HUES6 (cell line): ENCODE results near the gene PARD6G.

ENCODE experiments used
- H3K27ac ChIP-seq: 2 replicates; pipeline ENCODE4 v1.7.0; 2013; ENCODE audit warnings: low read depth, mild to moderate bottlenecking, low read length, inconsistent platforms
- H3K27me3 ChIP-seq: 2 replicates; pipeline ENCODE4 v1.6.1; 2013; ENCODE audit warnings: low read length; ENCODE audit not compliant: control insufficient read depth, insufficient read depth
- H3K36me3 ChIP-seq: 2 replicates; pipeline ENCODE4 v1.6.1; 2013; ENCODE audit warnings: low read length; ENCODE audit not compliant: control insufficient read depth, insufficient read depth
- H3K4me1 ChIP-seq: 2 replicates; pipeline ENCODE4 v1.6.1; 2013; ENCODE audit warnings: low read length; ENCODE audit not compliant: control insufficient read depth, insufficient read depth
- H3K4me3 ChIP-seq: 2 replicates; pipeline ENCODE4 v1.5.1; 2013; ENCODE audit warnings: low read depth, low read length
- H3K9ac ChIP-seq: one replicate; pipeline ENCODE4 v1.6.1; 2013; ENCODE audit warnings: mild to moderate bottlenecking, low read length
- H3K9me3 ChIP-seq: 2 replicates; pipeline ENCODE4 v1.6.1; 2013; ENCODE audit warnings: low read depth, low read length; ENCODE audit not compliant: control insufficient read depth, insufficient read depth

The PARD6G gene

GRCh38 chr18:80136679-80137078, 110.6 kb downstream of the PARD6G start:
- H3K4me1 ChIP-seq, result no peaks in the 10 kb centered on the region; the same call in 1 of the 2 replicates
- H3K27ac ChIP-seq, result no peak overlapping the region
- no peaks in the 10 kb centered on the region for H3K9me3 ChIP-seq
- H3K27me3 ChIP-seq, result no peaks in the 10 kb centered on the region
- no peak overlapping the region for H3K9ac ChIP-seq
- no peak overlapping the region for H3K4me3 ChIP-seq
- H3K36me3 ChIP-seq, result peaks cover 90% of the 10 kb centered on the region

GRCh38 chr18:80135136-80135535, 112.2 kb downstream of the PARD6G start:
- peaks cover 88% of the 10 kb centered on the region for H3K36me3 ChIP-seq
- H3K27ac ChIP-seq, result no peak overlapping the region
- H3K4me3 ChIP-seq, result no peak overlapping the region
- no peaks in the 10 kb centered on the region for H3K9me3 ChIP-seq
- no peak overlapping the region for H3K9ac ChIP-seq
- H3K4me1 ChIP-seq, result peaks cover 8% of the 10 kb centered on the region
- no peaks in the 10 kb centered on the region for H3K27me3 ChIP-seq

- Histone ChIP-seq H3K9ac (no peak overlapping the region), H3K27ac (no peak overlapping the region), H3K4me3 (no peak overlapping the region), H3K36me3 (peaks cover 70% of the 10 kb centered on the region), H3K9me3 (no peaks in the 10 kb centered on the region), H3K4me1 (peaks cover 18% of the 10 kb centered on the region), H3K27me3 (no peaks in the 10 kb centered on the region)
These were observed 114.2 kb downstream of the PARD6G start for GRCh38 chr18:80133124-80133523.

- Histone ChIP-seq H3K36me3 (peaks cover 66% of the 10 kb centered on the region), H3K9ac (no peak overlapping the region), H3K4me1 (peaks cover 18% of the 10 kb centered on the region), H3K9me3 (no peaks in the 10 kb centered on the region), H3K27ac (no peak overlapping the region), H3K4me3 (no peak overlapping the region), H3K27me3 (no peaks in the 10 kb centered on the region)
These were observed 115.0 kb downstream of the PARD6G start for GRCh38 chr18:80132180-80132812.

GRCh38 chr18:80130555-80130954, 116.8 kb downstream of the PARD6G start:
- Histone ChIP-seq H3K9me3 (no peaks in the 10 kb centered on the region), H3K4me1 (peaks cover 18% of the 10 kb centered on the region), H3K27me3 (no peaks in the 10 kb centered on the region), H3K9ac (no peak overlapping the region), H3K27ac (no peak overlapping the region), H3K4me3 (no peak overlapping the region), H3K36me3 (peaks cover 53% of the 10 kb centered on the region)

GRCh38 chr18:80129672-80130367, 117.5 kb downstream of the PARD6G start:
- H3K36me3 ChIP-seq, result peaks cover 45% of the 10 kb centered on the region
- H3K27ac ChIP-seq, result no peak overlapping the region
- H3K9ac ChIP-seq, result no peak overlapping the region
- peaks cover 18% of the 10 kb centered on the region for H3K4me1 ChIP-seq
- no peak overlapping the region for H3K4me3 ChIP-seq
- no peaks in the 10 kb centered on the region for H3K27me3 ChIP-seq
- H3K9me3 ChIP-seq, result no peaks in the 10 kb centered on the region

GRCh38 chr18:80127635-80128034, 119.7 kb downstream of the PARD6G start:
- H3K4me1 ChIP-seq, result peaks cover 22% of the 10 kb centered on the region
- H3K9ac ChIP-seq, result no peak overlapping the region
- peaks cover 33% of the 10 kb centered on the region for H3K36me3 ChIP-seq
- no peak overlapping the region for H3K4me3 ChIP-seq
- no peak overlapping the region for H3K27ac ChIP-seq
- no peaks in the 10 kb centered on the region for H3K9me3 ChIP-seq
- no peaks in the 10 kb centered on the region for H3K27me3 ChIP-seq

- H3K36me3 ChIP-seq, result peaks cover 33% of the 10 kb centered on the region
- no peak overlapping the region for H3K9ac ChIP-seq
- no peak overlapping the region for H3K4me3 ChIP-seq
- peaks cover 22% of the 10 kb centered on the region for H3K4me1 ChIP-seq
- H3K27me3 ChIP-seq, result no peaks in the 10 kb centered on the region
- no peaks in the 10 kb centered on the region for H3K9me3 ChIP-seq
- H3K27ac ChIP-seq, result no peak overlapping the region
These were observed 120.5 kb downstream of the PARD6G start for GRCh38 chr18:80126797-80127196.

GRCh38 chr18:80124131-80124530, 123.2 kb downstream of the PARD6G start:
- H3K27ac ChIP-seq, result no peak overlapping the region

GRCh38 chr18:80120932-80121331, 126.4 kb downstream of the PARD6G start:
- H3K4me1 ChIP-seq, result peaks cover 36% of the 10 kb centered on the region
- 0 out of 2 replicates have a peak overlapping the region, but pooled peaks have one; percentile 14 for H3K27ac ChIP-seq
- H3K36me3 ChIP-seq, result peaks cover 67% of the 10 kb centered on the region
- no peaks in the 10 kb centered on the region for H3K27me3 ChIP-seq
- no peaks in the 10 kb centered on the region for H3K9me3 ChIP-seq
- no peak overlapping the region for H3K9ac ChIP-seq
- no peak overlapping the region for H3K4me3 ChIP-seq

More at GRCh38 chr18:80124131-80124530, 123.2 kb downstream of the PARD6G start:
- no peaks in the 10 kb centered on the region for H3K27me3 ChIP-seq
- H3K4me1 ChIP-seq, result peaks cover 20% of the 10 kb centered on the region
- no peak overlapping the region for H3K9ac ChIP-seq
- peaks cover 50% of the 10 kb centered on the region for H3K36me3 ChIP-seq
- no peaks in the 10 kb centered on the region for H3K9me3 ChIP-seq
- no peak overlapping the region for H3K4me3 ChIP-seq

- Histone ChIP-seq H3K4me3 (no peak overlapping the region), H3K27me3 (no peaks in the 10 kb centered on the region), H3K4me1 (peaks cover 41% of the 10 kb centered on the region), H3K36me3 (peaks cover 62% of the 10 kb centered on the region), H3K9ac (no peak overlapping the region), H3K27ac (peak overlapping the region; percentile 58; the same call in 1 of the 2 replicates), H3K9me3 (no peaks in the 10 kb centered on the region)
These were observed 128.2 kb downstream of the PARD6G start for GRCh38 chr18:80119111-80119510.
